NCI-H526 treated with DMSO at 0.1 percent for 48 hours (cell line): ENCODE measurements around the gene SENP2.
"Not testable (repeated sequence)": the region's sequence is repeated elsewhere in the genome, so short reads cannot be mapped to it uniquely, and the experiment has no call there.

Experiments used
- DNase-seq: peaks from one replicate; lab custom pipeline; 2025; lab: John Stamatoyannopoulos, UW

Gene SENP2

DNA sequence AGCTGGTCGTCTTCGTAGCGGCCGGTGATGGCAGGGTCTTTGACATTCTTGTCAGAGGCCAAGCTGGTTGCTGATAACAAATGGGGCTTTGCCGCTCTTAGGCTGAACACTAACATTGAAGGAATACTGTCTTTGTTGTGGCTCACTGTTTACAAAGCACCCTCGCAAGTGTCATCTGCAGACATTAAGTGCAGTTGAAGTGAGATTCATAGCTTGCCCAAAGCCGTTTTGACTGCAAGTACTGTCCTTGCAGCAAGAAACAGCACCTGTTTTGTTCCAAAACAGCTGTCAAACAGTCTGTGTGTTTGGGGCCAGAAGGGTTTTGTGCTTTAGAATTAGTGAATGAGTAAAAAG lies 568 bp downstream of the SENP2 start:
- DNase-seq: no peak

DNA sequence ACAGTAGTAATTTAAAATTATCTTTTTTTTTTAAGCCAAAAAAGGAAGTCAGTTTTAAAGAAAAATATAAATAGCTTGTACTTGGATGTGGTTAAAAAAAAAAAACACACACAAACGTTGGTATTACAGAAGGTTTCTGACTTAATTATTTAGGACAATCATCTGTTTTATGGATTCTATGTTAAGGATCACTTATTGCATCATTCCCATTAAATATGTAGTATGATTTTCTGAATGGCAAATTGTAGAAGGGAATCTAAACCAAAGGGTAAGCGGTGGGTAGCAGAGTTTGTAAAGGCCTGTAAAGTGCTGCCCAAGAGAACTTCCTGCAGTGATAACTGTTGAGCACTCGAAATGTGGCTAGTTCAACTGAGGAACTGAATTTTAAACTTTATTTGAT lies 8.0 kb downstream of the SENP2 start:
- no peak for DNase-seq

DNA sequence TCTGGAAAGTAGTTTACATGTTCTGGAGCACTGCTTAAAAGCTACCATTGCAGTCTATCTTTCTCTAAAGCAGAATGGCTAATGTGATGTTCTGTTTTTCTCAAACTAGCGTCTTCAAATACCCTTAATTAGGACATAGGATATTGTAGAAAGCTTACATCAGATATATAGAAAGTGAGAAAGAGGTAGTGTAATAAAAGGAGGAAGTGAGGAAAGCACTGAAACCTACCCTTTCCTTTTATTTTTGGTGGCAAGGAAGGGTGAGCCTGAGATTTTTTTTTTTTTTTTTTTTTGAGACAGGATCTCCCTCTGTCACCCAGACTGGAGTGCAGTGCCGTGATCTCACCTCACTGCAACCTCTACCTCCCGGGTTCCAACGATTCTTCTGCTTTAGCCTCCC lies 9.4 kb downstream of the SENP2 start:
- DNase-seq: no peak

DNA sequence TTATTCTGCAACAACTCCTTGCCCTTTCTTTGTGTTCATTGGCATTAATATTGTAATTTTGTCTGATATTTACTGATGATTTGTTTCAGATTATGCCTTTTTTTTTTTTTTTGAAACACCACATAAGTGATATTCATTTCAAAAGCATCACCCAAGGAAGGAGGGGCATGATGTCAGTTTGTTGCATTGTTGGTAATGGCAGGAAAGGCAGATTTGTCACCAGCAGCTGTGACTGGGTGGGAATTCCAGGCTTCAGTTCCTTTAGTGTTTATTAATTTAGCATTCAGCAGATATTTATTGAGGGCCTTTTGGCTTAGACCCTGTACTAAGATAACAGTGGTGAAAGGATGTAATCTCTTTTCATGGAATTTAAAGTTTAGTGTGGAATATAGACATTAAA lies 19.5 kb downstream of the SENP2 start:
- no peak for DNase-seq

DNA sequence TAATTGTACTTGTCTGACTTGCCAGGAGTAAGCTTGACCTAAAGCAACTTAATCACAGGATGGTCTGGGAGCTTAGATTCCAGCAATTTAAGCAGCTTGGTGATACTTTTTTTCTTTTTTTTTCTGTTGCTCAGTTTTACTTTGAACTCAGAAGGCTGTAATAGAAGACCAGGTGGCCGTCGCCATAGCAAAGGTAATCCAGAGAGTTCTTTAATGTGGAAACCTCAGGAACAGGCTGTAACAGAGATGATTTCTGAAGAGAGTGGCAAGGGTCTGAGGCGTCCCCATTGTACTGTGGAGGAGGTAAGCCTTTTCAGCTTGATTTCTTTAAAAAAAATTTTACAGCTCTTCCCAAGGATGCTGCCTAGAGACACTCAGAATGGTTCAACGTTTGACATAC lies 20.1 kb downstream of the SENP2 start:
- DNase-seq: no peak

DNA sequence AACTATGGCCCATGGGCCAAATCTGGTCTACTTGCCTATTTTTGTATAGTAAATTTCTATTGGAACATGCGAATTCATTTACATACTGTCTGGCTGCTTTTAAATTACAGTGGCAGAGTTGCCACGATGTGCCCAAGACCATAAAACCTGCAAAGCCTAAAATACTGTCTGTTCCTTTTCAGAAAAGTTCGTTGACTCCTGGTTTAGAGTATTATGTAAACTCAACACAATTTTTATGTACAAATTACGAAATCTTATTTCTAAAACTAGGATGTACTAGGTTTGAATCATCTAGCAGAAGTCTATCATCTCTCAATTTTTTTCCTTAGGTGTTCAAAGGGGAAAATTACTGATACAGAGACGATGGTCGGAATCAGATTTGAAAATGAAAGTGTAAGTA lies 26.9 kb downstream of the SENP2 start:
- DNase-seq: no peak

DNA sequence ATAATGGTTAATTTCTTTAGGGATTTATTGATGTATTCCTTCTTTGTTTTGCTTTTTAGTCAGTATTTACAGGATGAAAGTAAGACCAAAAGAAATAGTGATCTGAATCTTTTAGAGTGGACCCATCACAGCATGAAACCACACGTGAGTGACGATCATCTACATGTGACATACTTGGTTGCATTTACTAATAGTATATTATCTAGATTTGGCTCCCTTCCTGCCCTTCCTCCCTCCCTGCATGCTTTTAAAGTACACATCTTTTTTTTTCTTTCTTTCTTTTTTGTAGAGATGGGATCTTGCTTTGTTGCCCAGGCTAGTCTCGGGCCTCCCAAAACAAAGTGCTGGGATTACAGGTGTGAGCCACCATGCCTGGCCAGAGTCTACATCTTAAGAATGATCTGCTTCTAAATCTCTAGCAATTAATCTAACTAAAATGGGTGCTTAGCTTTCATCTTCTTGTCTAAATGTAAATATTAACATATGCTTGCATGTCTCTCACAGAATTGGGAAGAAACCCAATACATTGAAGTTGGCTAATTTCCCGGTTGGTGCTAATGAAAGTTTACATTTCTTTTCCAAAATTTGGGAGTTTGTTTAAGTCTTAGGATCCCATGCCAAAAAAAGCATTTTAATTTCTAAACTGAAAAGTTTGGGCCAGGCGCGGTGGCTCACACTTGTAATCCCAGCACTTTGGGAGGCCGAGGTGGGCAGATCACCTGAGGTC lies 38.0 kb downstream of the SENP2 start:
- DNase-seq: no peak

DNA sequence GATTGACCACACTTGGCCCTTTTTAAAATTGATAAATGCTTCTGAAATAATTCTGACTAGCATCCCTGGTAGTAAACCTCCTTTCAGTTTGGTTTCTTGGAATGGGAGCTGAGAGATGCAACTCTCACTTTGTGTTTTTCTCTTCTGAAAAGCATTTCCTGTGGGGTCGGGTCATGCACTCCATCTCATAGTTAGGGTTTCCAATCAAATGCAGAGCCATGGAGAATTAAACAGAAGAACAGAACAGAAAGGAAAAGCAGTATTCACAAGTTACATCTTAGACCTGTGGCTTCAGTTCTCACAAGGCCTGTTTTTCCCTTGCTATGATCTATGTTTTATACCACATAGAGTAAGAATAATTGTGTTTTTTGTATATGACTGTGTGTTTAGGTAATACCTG lies 39.7 kb downstream of the SENP2 start:
- no peak for DNase-seq

DNA sequence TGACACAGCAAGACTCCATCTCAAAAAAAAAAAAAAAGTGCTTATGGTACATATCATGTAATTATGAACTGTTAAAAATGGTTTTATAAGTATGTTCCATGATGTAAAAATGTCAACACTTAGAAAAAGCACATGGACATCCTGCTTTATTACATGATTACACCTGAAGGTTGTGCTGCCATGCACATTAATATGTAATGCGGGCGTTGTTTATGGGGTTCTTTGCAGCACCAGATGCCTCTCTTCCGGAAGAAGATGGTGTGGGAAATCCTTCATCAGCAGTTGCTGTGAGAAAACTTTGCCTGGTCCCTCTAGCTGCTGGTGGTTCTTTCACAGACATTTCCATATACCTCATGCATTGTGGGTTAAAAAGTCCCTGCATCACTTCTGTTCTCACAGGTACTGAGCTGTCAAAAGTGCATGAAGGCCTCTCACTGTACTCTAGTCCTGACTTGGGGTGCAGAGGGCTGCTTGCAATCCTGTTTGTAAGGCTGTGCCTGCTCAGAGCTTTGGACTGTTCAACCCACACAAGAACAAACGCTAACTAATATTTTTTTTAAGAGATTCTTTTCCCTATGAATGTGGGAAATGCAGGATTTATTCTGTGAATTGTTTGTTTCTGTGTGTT lies 43.6 kb downstream of the SENP2 start:
- no peak for DNase-seq

DNA sequence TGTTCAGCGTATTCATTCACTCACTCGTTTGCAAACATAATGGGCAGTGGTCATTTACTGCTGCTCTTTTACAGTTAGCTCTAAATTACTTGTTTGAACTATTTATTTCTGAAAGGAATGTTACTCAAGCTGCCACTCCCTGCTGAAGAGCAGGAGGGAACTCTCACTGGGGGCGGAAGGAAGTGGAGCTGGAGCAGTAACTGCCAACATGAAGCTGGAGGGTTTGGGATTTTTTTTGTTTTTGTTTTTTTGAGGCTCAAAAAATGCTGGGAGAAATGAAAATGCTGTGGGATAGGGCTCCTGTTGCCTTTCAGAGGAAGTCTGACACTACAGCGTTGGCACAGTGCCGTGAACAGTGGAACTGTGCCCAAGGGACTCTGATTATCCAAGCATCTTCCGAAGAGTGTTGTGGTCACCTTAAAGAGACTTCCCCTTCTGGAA lies 44.1 kb downstream of the SENP2 start:
- DNase-seq: no peak

DNA sequence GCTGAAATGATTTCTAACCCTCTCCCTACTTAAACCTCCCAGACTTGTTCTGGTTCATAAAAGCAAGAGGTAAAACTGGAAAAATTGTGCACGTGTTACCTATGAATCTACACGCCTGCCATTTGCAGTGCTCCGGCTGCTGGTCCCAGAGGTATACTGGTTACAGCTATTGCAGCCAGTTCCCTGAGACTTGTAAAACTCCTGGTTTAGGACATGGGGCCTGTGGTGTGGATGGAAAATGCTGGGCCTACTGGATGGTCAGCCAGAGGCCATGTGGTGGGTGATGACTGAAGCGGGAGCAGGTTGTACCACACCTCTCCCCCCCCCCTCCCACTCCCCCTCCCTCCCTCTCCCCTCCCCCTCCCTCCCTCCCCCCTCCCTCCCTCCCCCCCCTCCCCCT lies 45.0 kb downstream of the SENP2 start:
- no peak for DNase-seq

DNA sequence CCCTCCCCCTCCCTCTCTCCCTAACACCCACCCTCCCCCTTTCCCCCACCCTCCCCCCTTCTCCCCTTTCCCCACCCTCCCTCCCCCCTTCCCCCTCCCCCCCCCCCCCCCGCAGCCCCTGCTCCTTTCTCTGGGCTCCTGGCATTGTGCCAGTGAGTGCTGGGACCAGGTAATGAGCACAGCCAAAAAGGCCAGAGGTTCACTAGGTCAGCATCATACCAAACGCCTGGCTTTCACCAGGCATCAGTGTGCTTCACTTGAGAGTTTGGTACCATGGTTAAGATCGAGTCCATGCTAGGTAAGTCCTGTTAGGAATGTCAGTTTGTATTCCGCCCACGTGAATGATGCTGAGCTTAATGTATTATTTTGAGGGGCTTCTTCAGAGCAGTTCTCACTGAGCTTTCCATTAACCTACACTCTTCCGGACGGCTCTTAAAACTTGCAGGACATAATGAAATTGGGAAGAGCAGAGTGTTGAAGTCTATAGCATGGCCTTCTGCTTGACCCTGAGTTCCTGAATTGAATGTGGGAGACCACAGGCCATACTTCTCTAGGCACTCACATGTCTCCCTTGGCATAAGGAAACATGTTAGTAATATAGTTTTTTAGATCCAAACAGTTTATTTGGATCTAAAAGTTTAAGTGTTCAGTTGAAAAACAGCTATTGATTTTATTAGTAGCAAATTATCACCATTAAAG lies 45.6 kb downstream of the SENP2 start:
- DNase-seq: no peak

DNA sequence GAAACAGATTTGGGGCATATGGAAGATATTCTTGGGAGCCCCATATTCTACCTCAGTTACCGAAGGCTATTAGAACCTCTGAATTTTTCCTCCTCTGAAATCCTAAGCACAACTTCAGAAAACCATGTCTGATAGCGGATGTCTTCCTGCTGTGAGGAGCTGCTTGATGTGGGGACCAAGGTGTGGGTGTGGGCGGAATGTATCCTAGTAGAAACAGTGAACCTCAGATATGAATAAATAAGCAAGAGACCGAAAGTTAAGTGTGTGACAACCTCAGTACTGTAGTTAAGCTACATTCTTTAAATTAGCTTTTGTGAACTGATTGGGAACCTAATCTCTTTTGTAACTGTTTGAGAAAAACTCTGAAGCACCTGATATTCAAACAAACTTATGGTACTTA lies 46.9 kb downstream of the SENP2 start:
- no peak for DNase-seq

DNA sequence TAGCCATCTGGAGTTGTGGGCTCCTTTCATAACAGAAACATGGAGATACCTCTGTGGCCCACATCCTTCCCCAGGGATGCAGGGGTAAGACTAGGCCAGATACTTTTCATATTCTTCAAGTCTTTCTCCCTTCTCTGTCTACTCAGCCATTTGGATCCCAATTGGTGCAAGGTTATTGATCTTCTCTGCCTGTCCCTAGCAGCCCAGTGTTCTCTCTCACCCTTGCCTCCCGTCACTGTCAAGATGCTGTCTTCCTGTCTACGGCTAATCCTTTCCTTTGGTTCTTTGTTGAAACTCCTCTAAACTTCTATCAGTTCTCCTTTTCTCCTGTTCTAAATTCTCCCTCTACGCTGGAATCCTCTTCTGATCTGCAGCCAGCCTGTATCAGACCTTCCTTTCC lies 51.3 kb downstream of the SENP2 start:
- no peak for DNase-seq

DNA sequence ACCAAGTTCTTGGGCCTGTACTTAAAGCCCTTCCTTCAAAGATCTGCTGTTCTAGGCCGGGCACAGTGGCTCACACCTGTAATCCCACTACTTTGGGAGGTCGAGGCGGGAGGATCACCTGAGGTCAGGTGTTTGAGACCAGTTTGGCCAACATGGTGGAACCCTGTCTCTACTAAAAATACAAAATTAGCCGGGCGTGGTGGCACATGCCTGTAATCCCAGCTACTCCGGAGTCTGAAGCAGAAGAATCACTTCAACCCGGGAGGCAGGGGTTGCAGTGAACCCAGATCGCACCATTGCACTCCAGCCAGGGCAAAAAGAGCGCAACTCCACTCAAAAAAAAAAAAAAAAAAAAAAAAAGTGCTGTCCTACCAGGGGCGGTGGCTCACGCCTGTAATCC lies 52.6 kb downstream of the SENP2 start:
- DNase-seq: not testable (repeated sequence)

DNA sequence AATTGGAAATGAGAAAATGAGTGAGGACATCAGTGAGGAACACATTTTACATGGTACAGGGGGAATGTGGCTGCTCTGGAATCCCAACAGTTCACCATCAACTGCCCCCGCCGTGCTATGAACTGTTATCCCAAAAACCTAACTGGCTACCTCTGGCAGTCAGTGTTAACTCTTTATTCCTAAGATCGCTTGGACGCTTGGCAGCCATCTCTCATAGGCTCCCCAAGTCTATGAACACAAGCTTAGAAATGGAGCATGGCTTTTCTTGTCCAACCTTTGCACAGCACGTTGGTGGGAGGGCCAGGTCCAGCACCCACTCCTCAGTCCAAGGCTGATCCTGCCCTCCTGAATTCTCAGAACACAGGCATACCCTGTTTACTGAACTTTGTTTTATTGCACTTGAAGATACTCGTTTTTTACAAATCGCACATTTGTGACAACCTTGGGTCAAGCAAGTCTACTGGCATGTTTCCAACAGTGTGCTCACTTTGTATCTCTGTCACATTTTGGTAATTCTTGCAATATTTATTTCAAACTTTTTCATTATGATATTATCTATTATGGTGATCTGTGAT lies 53.6 kb downstream of the SENP2 start:
- no peak for DNase-seq

DNA sequence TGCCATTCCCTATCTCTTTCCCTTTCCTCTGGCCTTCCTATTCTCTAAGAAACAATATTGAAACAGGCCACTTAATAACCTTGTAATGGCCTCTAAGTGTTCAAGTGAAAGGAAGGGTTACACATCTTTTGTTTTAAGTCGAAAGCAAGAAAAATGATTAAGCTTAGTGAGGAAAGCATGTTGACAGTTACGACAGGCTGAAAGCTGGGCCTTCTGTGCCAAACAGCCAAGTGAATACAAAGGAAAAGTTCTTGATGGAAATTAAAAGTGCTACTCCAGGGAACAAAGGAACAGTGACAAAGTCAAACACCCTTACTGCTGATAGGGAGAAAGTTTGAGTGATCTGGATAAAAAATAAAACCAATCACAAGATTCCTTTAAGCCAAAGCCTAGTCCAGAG lies 54.2 kb downstream of the SENP2 start:
- DNase-seq: no peak

DNA sequence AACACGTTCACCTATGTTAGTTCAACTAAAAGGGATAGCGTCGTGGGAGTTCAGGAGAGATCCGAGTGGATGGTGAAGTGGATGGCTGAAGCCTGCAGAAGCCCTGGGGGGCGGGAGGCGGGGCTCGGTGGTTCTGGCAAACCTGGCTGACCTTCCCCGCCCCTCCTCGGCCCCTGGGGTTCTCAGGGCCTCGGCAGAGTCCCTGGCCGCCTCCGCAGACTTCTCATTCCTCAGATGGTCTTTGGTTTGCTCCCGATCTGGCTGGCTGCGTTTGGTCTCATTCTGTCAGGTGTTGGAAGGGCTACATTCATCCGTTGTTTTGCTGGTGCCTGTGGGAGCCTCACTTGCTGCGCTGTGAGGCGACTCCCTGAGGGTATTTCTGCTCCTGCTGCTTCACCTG lies 59.1 kb downstream of the SENP2 start:
- not testable (repeated sequence) for DNase-seq

DNA sequence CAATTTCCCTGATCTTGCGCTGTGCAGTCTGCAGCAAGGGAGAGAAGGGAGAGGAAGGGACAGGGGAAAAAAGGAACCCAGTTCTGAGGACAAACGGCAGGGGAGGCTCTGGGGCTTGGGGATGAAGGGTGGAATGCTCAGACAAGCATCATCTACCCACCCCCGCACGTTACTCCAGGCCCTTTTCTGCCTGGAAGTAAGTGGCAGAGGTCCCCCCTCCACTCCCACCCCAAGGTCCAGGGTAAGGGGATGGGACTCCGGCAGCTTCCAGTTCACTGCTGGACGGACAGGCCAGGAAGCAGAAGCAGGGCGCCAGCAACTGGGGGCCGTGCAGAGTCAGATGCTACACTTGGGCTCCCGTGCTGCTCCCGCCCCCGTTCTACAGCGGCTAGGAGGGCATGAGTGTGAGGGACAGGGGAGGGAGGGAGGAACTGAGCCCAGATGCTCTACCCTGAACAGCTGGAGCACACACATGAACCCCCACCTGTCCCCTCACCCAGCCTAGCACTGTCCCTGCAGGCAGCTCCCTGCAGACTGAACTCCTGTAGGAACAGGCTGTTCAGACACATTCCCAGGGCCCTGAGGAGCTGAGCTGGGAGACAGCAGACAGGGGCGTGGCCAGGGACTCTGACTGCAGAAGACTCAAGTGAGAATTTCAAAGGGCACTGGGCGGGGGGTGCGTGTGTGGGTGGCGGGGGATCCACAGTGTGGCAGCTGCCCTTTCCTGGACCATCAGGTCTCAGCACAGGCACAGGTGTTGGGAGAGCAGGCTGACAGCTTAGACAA lies 59.7 kb downstream of the SENP2 start:
- no peak for DNase-seq

DNA sequence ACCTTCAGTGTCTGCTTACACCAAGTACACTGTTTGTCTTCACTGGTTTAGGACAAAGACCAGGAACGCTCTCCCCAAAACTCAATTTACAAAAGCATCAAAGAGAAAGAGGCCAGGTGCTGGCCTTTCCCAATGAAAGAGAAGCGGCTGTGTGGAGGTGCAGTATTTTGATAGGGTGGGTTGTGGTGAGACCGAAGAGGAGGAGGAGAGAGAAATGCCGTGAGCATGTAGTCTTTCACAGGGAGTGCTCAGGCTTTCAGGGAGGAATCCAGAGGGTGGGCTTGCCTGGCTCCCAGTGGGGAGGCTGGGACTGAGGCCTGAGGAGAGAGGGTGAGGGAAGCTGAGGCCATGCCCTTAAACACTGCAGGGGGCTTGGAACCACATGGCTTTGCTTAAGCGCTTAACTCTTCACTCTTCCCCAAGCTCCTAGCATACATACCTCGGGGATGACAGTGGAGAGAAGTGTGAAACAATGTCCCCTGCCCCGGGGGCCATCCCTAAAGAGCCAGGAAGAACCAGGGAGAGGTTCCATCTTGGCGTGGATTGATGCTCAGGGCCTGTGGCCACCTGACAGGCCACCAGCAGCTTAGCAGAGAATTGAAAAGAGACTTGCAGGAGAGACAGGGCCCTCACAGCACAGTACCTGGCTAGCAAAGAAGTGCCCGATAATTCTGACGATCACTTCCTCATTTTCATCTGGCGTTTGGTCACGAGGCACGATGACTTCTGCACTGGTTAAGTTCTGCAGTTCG lies 60.5 kb downstream of the SENP2 start:
- DNase-seq: no peak

DNA sequence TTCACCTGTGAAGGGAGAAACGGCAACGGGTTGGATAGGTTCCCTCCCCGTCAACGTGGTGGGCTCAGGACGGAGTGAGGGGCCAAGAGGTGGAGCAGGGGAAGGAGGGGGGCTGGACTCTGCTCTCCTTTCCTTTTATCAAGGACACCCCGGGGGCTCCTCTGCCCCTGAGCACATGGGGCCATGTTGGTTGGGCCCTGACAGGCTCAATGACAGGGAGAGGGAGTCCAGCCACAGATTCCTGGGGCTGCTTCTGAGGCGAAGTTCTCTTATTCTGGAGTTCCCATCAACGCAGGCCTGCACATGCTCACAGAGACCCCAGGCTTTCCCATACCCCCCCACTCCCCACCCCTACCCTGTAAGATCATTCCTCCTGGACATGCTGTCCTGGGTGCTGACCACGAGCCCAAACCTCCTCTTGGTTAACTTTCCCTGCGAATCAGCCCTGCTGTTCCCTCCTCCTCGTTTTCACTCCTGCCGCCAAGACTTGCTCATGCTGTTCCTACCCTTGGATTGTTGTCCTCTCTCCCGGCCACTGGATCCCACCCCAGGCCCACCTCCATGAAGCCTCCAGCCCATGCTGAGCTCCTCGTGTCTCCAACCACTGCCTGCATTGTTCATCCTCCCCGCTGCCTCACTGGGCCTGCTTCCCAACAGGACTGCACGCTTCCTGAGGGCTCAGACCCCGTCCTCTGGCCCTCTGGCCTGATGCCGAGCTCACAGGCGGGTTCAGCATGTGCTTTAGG lies 61.2 kb downstream of the SENP2 start:
- no peak for DNase-seq
